AML-193 (cell line): Measurements from ENCODE around the gene LDHD.
"Not testable (repeated sequence)": the region's sequence is repeated elsewhere in the genome, so short reads cannot be mapped to it uniquely, and the experiment has no call there.

ENCODE experiments used
- DNase-seq, 2 experiments: peaks; one replicate each; lab custom pipeline; 2025; lab: John Stamatoyannopoulos, UW

Gene LDHD

GRCh38 chr16:75099738-75100602, 16.6 kb downstream of the LDHD start:
- DNase-seq = peak; percentile 60 to 69

- no peak for DNase-seq
Measured at GRCh38 chr16:75099075-75099667, 17.4 kb downstream of the LDHD start.

- no peak for DNase-seq
Measured at GRCh38 chr16:75097941-75098901, 18.4 kb downstream of the LDHD start.

GRCh38 chr16:75097191-75097761, 19.3 kb downstream of the LDHD start:
- DNase-seq = no peak

GRCh38 chr16:75096656-75097055, 19.9 kb downstream of the LDHD start:
- DNase-seq = no peak

GRCh38 chr16:75095204-75095621, 21.4 kb downstream of the LDHD start:
- no peak for DNase-seq

GRCh38 chr16:75093598-75094540, 22.7 kb downstream of the LDHD start:
- DNase-seq = no peak

GRCh38 chr16:75092777-75093176, 23.8 kb downstream of the LDHD start:
- no peak for DNase-seq

- not testable (repeated sequence) for DNase-seq
Measured at GRCh38 chr16:75091619-75092018, 25.0 kb downstream of the LDHD start.

- DNase-seq = not testable (repeated sequence)
Measured at GRCh38 chr16:75090899-75091298, 25.7 kb downstream of the LDHD start.

- DNase-seq = no peak
Measured at GRCh38 chr16:75089486-75090202, 26.9 kb downstream of the LDHD start.

- no peak for DNase-seq
Measured at GRCh38 chr16:75088934-75089333, 27.6 kb downstream of the LDHD start.

GRCh38 chr16:75088216-75088615, 28.4 kb downstream of the LDHD start:
- no peak for DNase-seq

- peak in 1 of 2 experiments; percentile 25 for DNase-seq
Measured at GRCh38 chr16:75087375-75087979, 29.1 kb downstream of the LDHD start.

- DNase-seq = no peak
Measured at GRCh38 chr16:75086688-75087374, 29.7 kb downstream of the LDHD start.

GRCh38 chr16:75086281-75086680, 30.3 kb downstream of the LDHD start:
- DNase-seq = no peak

- no peak for DNase-seq
Measured at GRCh38 chr16:75085556-75085955, 31.0 kb downstream of the LDHD start.

- DNase-seq = no peak
Measured at GRCh38 chr16:75083813-75084212, 32.8 kb downstream of the LDHD start.
